ENCODE data around the gene ERO1B. TPM values are rescaled to one million over a fixed set of nuclear protein-coding genes. Genes with fewer than 3 reads are reported as not detected.

Gene ERO1B
- polyA plus RNA-seq, 1 donor from 2014 or later: 2.7 TPM

- TF ChIP-seq, protein P1, sequence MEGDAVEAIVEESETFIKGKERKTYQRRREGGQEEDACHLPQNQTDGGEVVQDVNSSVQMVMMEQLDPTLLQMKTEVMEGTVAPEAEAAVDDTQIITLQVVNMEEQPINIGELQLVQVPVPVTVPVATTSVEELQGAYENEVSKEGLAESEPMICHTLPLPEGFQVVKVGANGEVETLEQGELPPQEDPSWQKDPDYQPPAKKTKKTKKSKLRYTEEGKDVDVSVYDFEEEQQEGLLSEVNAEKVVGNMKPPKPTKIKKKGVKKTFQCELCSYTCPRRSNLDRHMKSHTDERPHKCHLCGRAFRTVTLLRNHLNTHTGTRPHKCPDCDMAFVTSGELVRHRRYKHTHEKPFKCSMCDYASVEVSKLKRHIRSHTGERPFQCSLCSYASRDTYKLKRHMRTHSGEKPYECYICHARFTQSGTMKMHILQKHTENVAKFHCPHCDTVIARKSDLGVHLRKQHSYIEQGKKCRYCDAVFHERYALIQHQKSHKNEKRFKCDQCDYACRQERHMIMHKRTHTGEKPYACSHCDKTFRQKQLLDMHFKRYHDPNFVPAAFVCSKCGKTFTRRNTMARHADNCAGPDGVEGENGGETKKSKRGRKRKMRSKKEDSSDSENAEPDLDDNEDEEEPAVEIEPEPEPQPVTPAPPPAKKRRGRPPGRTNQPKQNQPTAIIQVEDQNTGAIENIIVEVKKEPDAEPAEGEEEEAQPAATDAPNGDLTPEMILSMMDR (IDR thresholded peaks at IDR 0.05; ENCODE audit: poor library complexity, severe bottlenecking): no peak
- TF ChIP-seq TAF1 (IDR thresholded peaks at IDR 0.05; ENCODE audit: low read depth): no peak
- TF ChIP-seq RAD21 (conservative IDR thresholded peaks at IDR 0.05): no peak
Observed at GRCh38 chr1:236167578-236167977, 114.2 kb downstream of the ERO1B start (continued).

GRCh38 chr1:236167154-236167553, 114.6 kb downstream of the ERO1B start:
- no peaks in the 10 kb centered on the region for H3F3A ChIP-seq (ENCODE audit: insufficient read depth, low read length, poor library complexity, severe bottlenecking)
- H3K27ac ChIP-seq (ENCODE audit: low read length): no peak overlapping the region
- no peak overlapping the region for H3K4me3 ChIP-seq (ENCODE audit: low read length)
- TF ChIP-seq POLR2AphosphoS5 (IDR thresholded peaks at IDR 0.05) (no peak), EZH2 (IDR thresholded peaks at IDR 0.05; ENCODE audit: borderline replicate concordance, insufficient read depth, low read length, poor library complexity, severe bottlenecking) (no peak), RAD21 (conservative IDR thresholded peaks at IDR 0.05) (no peak), TAF1 (IDR thresholded peaks at IDR 0.05; ENCODE audit: low read depth) (no peak)
- no peaks in the 10 kb centered on the region for H3K9me3 ChIP-seq (ENCODE audit: low read length)
- no peaks in the 10 kb centered on the region for H3K79me2 ChIP-seq (replicated peaks; ENCODE audit: insufficient read depth, low read length)
- no peak overlapping the region for H3K9ac ChIP-seq (ENCODE audit: low read length)
- no peaks in the 10 kb centered on the region for H3K27me3 ChIP-seq (ENCODE audit: insufficient read depth, low read depth, low read length)
- peaks cover 4% of the 10 kb centered on the region for H3K36me3 ChIP-seq (ENCODE audit: insufficient read depth, low read length)
- no peak overlapping the region for H3K4me2 ChIP-seq (ENCODE audit: low read length)
- H2AFZ ChIP-seq (ENCODE audit: low read depth, low read length): no peak overlapping the region
- H4K20me1 ChIP-seq (ENCODE audit: insufficient read depth): no peaks in the 10 kb centered on the region
- H3K9me2 ChIP-seq (ENCODE audit: insufficient read depth, low read length): no peaks in the 10 kb centered on the region

- TF ChIP-seq RAD21 (conservative IDR thresholded peaks at IDR 0.05) (no peak), EP300 (conservative IDR thresholded peaks at IDR 0.05; ENCODE audit: poor library complexity, severe bottlenecking) (no peak), SMC3 (conservative IDR thresholded peaks at IDR 0.05; ENCODE audit: poor library complexity) (no peak), MXI1 (conservative IDR thresholded peaks at IDR 0.05; ENCODE audit: poor library complexity, severe bottlenecking) (no peak)
- peaks cover 4% of the 10 kb centered on the region for H3K36me3 ChIP-seq (ENCODE audit: insufficient read depth, low read length)
- H3K9me3 ChIP-seq (ENCODE audit: low read length): no peaks in the 10 kb centered on the region
- no peaks in the 10 kb centered on the region for H4K20me1 ChIP-seq (ENCODE audit: insufficient read depth)
- H3F3A ChIP-seq (ENCODE audit: insufficient read depth, low read length, poor library complexity, severe bottlenecking): no peaks in the 10 kb centered on the region
- no peak overlapping the region for H2AFZ ChIP-seq (ENCODE audit: low read depth, low read length)
- H3K79me2 ChIP-seq (replicated peaks; ENCODE audit: insufficient read depth, low read length): no peaks in the 10 kb centered on the region
- no peak overlapping the region for H3K4me2 ChIP-seq (ENCODE audit: low read length)
- no peaks in the 10 kb centered on the region for H3K9me2 ChIP-seq (ENCODE audit: insufficient read depth, low read length)
- no peak overlapping the region for H3K27ac ChIP-seq (ENCODE audit: low read length)
- no peaks in the 10 kb centered on the region for H3K27me3 ChIP-seq (ENCODE audit: insufficient read depth, low read depth, low read length)
- no peak overlapping the region for H3K4me3 ChIP-seq (ENCODE audit: low read length)
- no peak overlapping the region for H3K9ac ChIP-seq (ENCODE audit: low read length)
Observed at GRCh38 chr1:236166041-236166440, 115.7 kb downstream of the ERO1B start.

Small RNAs within 50 kb of the gene (small RNA-seq; reads per million reads assigned to genes)
- gene RNU2-70P: 26.6 to 131 (median 29.6) reads per million in 3 experiments

Other genes with a start within 250 kb of the ERO1B start
- 0.04 and 0.10 TPM in 2 replicates for gene NID1, start 216.9 kb downstream of the ERO1B start, polyA plus RNA-seq
- 8.2 and 10.5 TPM in 2 replicates for gene GPR137B, start 139.4 kb downstream of the ERO1B start, polyA plus RNA-seq
- gene EDARADD, start 112.3 kb upstream of the ERO1B start, polyA plus RNA-seq: 0.17 TPM in 1 of 2 replicates, not detected in the other
- gene LGALS8, start 242.0 kb upstream of the ERO1B start, polyA plus RNA-seq: 1.0 and 4.9 TPM in 2 replicates

All from neural cell (in vitro differentiated cells).